ENCODE results near the gene ZNF766.

Gene ZNF766

GRCh38 chr19:52345162-52345561 is 75.8 kb downstream of the ZNF766 start:
- Histone ChIP-seq H3K4me3 (ENCODE audit: low read depth in 1 of 5, low read length in 5 of 5) (no peak overlapping the region), H3K9ac (ENCODE audit: low read length in 5 of 5) (no peak overlapping the region), H3K36me3 (ENCODE audit: control insufficient read depth in 5 of 5, insufficient read depth in 5 of 5, low read length in 5 of 5) (peaks cover 8 to 20% (median 13%) of the 10 kb centered on the region in 5 donors), H3K27ac (ENCODE audit: low read depth, low read length) (no peak overlapping the region), H3K27me3 (ENCODE audit: control insufficient read depth in 5 of 5, insufficient read depth in 4 of 5, low read length in 5 of 5) (no peaks in the 10 kb centered on the region), H3K9me3 (ENCODE audit: control insufficient read depth in 5 of 5, low read length in 5 of 5) (peaks cover 0 to 16% (median 4%) of the 10 kb centered on the region in 5 donors), H3K4me1 (ENCODE audit: control insufficient read depth in 5 of 5, insufficient read depth in 5 of 5, low read length in 5 of 5) (peaks cover 0 to 3% (median 0%) of the 10 kb centered on the region in 5 donors)

All from subcutaneous abdominal adipose tissue (tissue), 5 donors.